ENCODE measurements around the gene PTPRN2. TPM values are rescaled to one million over a fixed set of nuclear protein-coding genes. Genes with fewer than 3 reads are reported as not detected.

Gene PTPRN2
- total RNA-seq, 4 donors from 2014 or later = 2.0 to 9.5 (median 2.6) TPM

DNA sequence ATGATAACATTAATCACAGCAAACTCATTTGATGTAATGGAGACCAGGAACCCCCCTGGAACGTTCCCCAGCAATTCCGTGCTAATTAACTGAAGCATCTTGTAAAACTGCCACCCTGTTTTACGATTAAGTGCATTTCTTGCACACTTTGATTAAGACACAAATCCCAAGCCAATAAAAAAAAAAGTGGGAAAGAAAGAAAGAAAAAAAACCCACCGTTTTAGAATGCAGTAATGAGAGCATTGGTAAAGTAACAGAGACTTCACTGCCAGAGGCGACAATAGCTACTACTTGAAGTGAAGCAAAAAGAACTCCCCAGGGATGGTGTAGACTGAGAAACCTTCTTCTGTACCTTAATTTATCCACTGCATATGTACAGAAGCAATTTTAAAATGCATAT is 616.1 kb downstream of the PTPRN2 start:
- ATAC-seq (ENCODE audit: low FRiP score) (no peak), DNase-seq (ENCODE audit: low spot score) (no peak)
- TF ChIP-seq, protein P1, sequence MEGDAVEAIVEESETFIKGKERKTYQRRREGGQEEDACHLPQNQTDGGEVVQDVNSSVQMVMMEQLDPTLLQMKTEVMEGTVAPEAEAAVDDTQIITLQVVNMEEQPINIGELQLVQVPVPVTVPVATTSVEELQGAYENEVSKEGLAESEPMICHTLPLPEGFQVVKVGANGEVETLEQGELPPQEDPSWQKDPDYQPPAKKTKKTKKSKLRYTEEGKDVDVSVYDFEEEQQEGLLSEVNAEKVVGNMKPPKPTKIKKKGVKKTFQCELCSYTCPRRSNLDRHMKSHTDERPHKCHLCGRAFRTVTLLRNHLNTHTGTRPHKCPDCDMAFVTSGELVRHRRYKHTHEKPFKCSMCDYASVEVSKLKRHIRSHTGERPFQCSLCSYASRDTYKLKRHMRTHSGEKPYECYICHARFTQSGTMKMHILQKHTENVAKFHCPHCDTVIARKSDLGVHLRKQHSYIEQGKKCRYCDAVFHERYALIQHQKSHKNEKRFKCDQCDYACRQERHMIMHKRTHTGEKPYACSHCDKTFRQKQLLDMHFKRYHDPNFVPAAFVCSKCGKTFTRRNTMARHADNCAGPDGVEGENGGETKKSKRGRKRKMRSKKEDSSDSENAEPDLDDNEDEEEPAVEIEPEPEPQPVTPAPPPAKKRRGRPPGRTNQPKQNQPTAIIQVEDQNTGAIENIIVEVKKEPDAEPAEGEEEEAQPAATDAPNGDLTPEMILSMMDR (IDR thresholded peaks at IDR 0.05) = no peak

DNA sequence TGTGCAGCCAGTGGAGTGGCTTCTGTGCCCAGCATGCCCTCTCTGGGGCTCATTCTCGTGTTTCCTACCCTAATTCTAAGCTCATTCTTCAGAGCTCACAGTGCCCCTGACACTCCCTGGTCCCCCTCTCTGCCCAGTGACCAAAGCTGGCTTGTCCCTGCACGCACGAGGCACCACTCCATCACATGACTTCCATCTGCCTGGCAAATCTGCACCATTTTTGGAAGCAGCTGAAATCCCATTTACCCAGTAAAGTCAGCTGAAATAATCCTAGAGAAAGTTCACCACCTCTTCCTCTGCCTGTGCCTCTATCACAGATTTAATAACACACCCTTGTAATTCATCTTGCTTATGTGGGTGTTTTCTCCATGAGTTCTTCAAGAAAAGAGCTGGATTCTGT is 616.9 kb downstream of the PTPRN2 start:
- ATAC-seq (ENCODE audit: low FRiP score) (no peak), DNase-seq (ENCODE audit: low spot score) (no peak)
- TF ChIP-seq, protein P1 (IDR thresholded peaks at IDR 0.05) = no peak

DNA sequence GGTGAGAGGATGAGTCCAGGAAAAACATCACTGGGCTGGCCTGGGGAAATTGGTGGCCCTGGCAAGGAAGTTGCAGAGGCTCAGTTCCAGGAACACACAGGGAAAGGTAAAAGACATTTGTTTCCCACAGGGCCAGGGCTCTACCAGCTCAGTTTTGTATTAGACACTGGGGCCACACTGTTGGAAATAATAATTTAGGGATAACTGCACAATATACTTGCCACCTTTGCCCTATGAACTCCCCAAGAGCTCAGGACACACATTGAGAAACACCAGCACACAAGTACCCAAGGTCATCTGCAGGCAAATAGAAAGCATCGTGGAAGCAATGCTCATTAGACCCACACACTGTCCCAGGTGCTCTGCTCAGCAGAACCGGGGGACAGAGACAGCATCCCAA is 617.6 kb downstream of the PTPRN2 start:
- TF ChIP-seq, protein P1 (IDR thresholded peaks at IDR 0.05) = no peak
- no peak for DNase-seq (ENCODE audit: low spot score)
- no peak for ATAC-seq (ENCODE audit: low FRiP score)

DNA sequence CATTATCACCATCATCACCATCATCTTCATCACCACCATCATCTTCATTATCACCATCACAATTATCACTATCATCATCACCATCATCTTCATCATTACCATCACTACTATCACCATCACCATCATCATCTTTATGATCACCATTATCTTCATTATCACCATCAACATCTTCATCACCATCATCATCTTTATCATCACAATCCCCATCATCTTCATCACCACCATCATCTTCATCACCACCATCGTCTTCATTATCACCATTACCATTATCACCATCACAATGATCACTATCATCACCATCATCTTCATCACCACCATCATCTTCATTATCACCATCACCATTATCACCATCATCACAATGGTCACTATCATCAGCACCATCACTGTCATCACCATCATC is 621.1 kb downstream of the PTPRN2 start:
- ATAC-seq (ENCODE audit: low FRiP score) = no peak
- TF ChIP-seq, protein P1 (IDR thresholded peaks at IDR 0.05) = no peak
- no peak for DNase-seq (ENCODE audit: low spot score)

DNA sequence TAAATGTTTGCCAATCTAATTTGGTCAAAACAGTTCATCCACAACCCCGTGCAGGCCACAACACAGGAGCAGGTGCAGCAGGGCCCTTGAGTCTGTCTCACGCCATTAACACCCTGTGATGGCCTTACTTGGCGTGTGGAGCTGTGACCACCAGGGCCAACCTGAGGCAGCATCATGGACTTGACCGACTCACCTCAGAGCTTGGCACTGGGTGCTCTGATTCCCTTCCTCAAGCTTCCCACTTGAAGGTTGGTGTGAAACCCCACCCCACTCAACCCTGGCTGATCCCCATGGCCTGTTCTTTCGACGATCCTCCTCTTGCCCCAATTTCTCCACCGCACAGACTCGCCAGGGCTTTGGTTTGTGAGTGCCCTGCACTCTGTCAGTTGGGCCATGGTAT is 623.1 kb downstream of the PTPRN2 start:
- TF ChIP-seq, protein P1 (IDR thresholded peaks at IDR 0.05) = no peak
- ATAC-seq (ENCODE audit: low FRiP score) (no peak), DNase-seq (ENCODE audit: low spot score) (no peak)

DNA sequence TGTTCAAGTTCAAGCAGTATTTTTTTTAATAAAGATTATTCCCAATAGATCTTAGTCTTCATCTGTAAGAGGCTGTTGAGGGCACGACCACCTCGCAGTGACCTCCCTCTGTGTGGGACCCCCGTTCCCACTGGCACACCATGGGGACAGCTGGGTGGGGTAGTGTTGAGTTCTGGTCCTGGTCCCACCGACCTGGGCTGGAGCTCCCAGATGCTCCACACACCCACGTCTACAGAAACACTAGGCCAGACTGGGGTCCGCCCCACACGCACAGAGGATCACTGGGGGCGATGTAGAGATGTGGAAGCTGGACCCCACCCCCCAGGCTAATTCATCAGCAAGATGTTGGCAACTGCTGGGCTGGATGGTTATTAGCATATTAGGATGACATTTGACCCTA is 623.6 kb downstream of the PTPRN2 start:
- ATAC-seq (ENCODE audit: low FRiP score) (no peak), DNase-seq (ENCODE audit: low spot score) (no peak)
- TF ChIP-seq, protein P1 (IDR thresholded peaks at IDR 0.05) = no peak

DNA sequence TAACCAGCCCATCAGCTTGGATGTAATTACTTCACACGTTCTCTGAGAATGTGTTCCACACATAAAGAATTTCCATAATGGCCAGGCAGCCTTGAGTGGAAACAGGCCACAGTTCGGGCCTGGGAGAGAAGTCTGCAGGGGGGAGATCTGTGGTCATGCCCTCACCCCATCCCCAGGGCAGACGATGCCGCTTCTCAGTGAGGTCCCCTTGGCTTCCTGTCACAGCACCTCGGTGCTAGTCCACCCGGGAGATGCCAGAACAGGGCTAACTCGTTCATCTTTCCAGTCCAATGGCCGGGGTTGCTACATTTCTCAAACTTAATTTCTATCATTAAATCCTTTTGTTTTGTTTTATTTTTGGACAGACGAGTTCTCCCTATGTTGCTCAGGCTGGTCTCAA is 624.1 kb downstream of the PTPRN2 start:
- DNase-seq (ENCODE audit: low spot score) (no peak), ATAC-seq (ENCODE audit: low FRiP score) (no peak)
- TF ChIP-seq, protein P1 (IDR thresholded peaks at IDR 0.05) = no peak

Measured in omental fat pad (tissue), 4 donors.